ENCODE measurements around the gene TOP1.

The TOP1 gene

GRCh38 chr20:41038149-41038877 is 9.7 kb downstream of the TOP1 start:
- DNase-seq (ENCODE audit: extremely low spot score): no peak
- ChIA-PET CTCF (interaction anchor here (0.7 to 3.6 kb wide), 9 partner anchors 8 to 302 kb away, joined by 3 to 23 read pairs (median 3); no protein-coding TSS in a partner anchor), POLR2A (interaction anchor here (0.8 kb wide), 1 partner anchor 22 kb away, joined by 3 read pairs; no protein-coding TSS in a partner anchor)
- no peak for TF ChIP-seq CTCF (IDR thresholded peaks at IDR 0.05; ENCODE audit: control extremely low read depth, extremely low read depth, low read depth, missing control alignments)

GRCh38 chr20:41038878-41039404 is 10.3 kb downstream of the TOP1 start:
- peak; percentile 28 for DNase-seq (ENCODE audit: extremely low spot score)
- no peak for TF ChIP-seq CTCF (IDR thresholded peaks at IDR 0.05; ENCODE audit: control extremely low read depth, extremely low read depth, low read depth, missing control alignments)
- CTCF ChIA-PET: interaction anchor here (1.0 to 1.6 kb wide), 3 partner anchors 13 to 301 kb away, joined by 3 to 6 read pairs (median 4); no protein-coding TSS in a partner anchor
- POLR2A ChIA-PET: interaction anchor here (1.4 kb wide), 1 partner anchor 48 kb away, joined by 4 read pairs; no protein-coding TSS in a partner anchor

GRCh38 chr20:41040855-41041254 is 12.2 kb downstream of the TOP1 start:
- CTCF ChIA-PET: interaction anchor here (0.9 to 2.3 kb wide), 6 partner anchors 9 to 73 kb away, joined by 3 to 9 read pairs (median 3); no protein-coding TSS in a partner anchor
- no peak for TF ChIP-seq CTCF (IDR thresholded peaks at IDR 0.05; ENCODE audit: control extremely low read depth, extremely low read depth, low read depth, missing control alignments)
- POLR2A ChIA-PET: interaction anchor here (0.5 kb wide), 1 partner anchor 10 kb away, joined by 3 read pairs; no protein-coding TSS in a partner anchor
- no peak for DNase-seq (ENCODE audit: extremely low spot score)

GRCh38 chr20:41041693-41042092 is 13.1 kb downstream of the TOP1 start:
- POLR2A ChIA-PET: no interaction called here
- DNase-seq (ENCODE audit: extremely low spot score): no peak
- no peak for TF ChIP-seq CTCF (IDR thresholded peaks at IDR 0.05; ENCODE audit: control extremely low read depth, extremely low read depth, low read depth, missing control alignments)
- CTCF ChIA-PET: interaction anchor here (0.8 to 2.3 kb wide), 5 partner anchors 7 to 74 kb away, joined by 3 to 9 read pairs (median 5); no protein-coding TSS in a partner anchor

- no peak for TF ChIP-seq CTCF (IDR thresholded peaks at IDR 0.05; ENCODE audit: control extremely low read depth, extremely low read depth, low read depth, missing control alignments)
- DNase-seq (ENCODE audit: extremely low spot score): no peak
- ChIA-PET CTCF (interaction anchor here (0.8 to 4.2 kb wide), 9 partner anchors 10 to 188 kb away, joined by 3 to 24 read pairs (median 3); no protein-coding TSS in a partner anchor), POLR2A (interaction anchor here (2.0 kb wide), 1 partner anchor 53 kb away, joined by 4 read pairs; no protein-coding TSS in a partner anchor)
Observed at GRCh38 chr20:41044409-41045062, 15.9 kb downstream of the TOP1 start.

- no peak for TF ChIP-seq CTCF (IDR thresholded peaks at IDR 0.05; ENCODE audit: control extremely low read depth, extremely low read depth, low read depth, missing control alignments)
- DNase-seq (ENCODE audit: extremely low spot score): no peak
- ChIA-PET CTCF (interaction anchor here (0.7 to 4.2 kb wide), 18 partner anchors 9 to 294 kb away, joined by 3 to 24 read pairs (median 4); no protein-coding TSS in a partner anchor), POLR2A (no interaction called here)
Observed at GRCh38 chr20:41045671-41046070, 17.0 kb downstream of the TOP1 start.
